ENCODE results near the gene ALDH3B1.
"Not testable (repeated sequence)": the region's sequence is repeated elsewhere in the genome, so short reads cannot be mapped to it uniquely, and the experiment has no call there.

ALDH3B1 gene, protein sequence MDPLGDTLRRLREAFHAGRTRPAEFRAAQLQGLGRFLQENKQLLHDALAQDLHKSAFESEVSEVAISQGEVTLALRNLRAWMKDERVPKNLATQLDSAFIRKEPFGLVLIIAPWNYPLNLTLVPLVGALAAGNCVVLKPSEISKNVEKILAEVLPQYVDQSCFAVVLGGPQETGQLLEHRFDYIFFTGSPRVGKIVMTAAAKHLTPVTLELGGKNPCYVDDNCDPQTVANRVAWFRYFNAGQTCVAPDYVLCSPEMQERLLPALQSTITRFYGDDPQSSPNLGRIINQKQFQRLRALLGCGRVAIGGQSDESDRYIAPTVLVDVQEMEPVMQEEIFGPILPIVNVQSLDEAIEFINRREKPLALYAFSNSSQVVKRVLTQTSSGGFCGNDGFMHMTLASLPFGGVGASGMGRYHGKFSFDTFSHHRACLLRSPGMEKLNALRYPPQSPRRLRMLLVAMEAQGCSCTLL

DNA sequence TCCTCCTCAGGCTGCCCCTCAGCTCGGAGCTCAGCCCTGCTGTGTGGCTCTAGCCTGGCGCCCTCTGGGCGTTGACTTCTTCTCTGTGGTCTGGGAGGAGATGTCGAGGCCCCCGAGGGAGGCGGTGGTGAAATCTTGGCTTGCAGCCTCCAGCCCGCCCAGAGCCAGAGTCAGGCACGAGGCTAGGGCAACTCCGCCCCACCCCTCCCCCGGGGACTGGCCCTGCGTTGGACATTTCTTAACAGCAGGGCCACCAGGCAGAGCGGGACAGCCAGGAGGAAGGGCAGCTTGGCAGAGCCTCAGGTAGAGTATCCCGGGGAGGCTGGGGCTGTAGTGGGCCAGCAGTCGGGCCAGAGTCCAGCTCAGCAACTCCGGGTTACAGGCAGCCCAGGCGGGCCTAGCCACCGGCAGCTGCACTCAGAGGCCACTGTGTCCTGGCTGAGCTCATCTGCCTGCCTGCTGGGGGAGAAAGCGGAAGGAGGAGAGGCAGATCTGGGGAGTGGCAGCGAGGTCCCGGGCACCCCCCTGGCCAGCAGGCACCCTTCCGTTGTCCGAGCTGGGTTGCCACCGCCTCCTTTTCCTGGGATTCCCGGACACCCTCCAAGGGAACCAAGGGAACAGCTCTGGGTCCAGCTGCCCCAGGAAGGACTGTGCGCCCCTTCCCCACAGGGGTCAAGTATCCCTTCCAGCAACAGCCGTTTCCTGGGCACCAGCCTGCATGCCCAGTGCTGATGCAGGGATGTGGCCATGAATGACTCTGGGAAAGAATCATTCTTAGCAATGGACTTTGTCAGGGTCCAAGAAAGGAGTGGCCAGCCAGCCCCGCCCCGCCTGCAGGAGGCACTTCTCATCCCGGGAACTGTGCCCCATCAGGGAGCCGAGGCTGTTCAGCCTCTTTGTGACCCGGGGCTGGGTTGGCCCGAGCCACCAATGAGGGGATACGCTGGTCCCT, at the start of gene ALDH3B1:
TSS of gene ALDH3B1 (plus strand) at position 238 of the 952 bp plus-strand sequence. CDS start 4,971 bp downstream, outside the sequence.
- DNase-seq, result no peak

DNA sequence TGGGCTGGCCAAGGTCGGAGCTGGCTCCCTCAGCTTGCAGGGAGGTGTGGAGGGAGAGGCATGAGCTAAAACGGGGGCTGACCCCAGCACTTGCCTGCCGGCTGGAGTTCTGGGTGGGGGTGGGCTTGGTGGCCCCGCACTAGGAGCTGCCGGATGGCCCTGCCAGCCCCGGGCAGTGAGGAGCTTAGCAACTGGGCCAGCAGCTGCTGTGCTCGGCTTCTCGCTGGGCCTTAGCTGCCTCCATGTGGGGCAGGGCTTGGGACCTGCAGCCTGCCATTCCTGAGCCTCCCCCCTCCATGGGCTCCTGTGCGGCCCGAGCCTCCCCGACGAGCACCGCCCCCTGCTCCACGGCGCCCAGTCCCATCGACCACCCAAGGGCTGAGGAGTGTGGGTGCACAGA, 46.9 kb upstream of the ALDH3B1 start:
- DNase-seq, result not testable (repeated sequence)

DNA sequence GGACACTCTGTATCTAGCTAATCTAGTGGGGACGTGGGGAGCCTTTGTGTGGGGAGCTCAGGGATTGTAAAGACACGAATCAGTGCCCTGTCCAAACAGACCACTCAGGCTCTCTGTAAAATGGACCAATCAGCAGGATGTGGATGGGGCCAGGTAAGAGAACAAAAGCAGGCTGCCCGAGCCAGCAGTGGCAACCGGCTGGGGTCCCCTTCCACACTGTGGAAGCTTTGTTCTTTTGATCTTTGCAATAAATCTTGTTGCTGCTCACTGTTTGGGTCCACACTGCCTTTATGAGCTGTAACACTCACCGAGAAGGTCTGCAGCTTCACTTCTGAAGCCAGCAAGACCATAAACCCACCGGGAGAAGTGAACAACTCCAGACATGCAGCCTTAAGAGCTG, 46.2 kb upstream of the ALDH3B1 start:
- not testable (repeated sequence) for DNase-seq

DNA sequence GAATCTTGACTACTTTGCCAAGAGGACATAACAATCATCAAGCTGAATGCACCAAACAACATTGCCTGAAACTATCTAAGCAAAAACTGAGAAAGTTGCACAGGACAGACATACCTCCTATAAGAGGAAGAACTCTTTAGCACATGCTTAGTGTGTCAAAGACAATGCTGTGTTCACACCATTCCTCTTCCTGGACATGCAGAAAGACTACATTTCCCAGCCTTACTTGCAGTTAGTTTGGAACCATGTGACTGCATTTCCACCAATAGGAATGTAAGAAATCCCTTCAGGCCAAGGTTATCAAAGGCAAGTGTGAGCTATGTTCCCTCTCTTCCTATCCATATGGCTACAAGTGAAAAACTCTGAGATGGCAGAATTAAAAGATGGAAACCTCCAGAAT, 45.4 kb upstream of the ALDH3B1 start:
- DNase-seq, result not testable (repeated sequence)

DNA sequence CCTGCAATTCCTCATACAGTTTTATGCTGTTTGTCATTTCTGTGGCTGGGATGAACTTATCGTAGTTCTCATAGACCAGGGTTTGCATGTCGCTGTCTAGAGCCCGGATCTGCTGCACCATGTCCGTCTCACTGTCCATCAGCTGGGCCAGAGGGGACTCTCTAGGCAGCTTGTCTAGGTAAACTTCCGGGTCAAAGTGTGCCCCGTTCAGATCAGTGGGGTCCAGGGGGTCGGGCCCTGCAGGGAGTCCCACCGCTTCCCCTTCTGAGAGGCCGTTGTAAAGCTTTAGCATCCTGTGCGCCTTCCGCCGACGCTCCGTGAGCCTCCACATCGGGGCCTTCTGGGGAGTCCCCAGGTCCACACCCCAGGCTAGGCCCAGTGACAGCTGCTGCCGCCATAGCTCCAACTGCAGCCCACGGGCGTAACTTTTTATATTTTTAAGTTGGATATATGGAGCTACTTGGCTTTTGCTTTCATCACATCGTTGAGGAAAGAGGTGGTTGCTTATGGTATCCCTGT, 44.2 kb upstream of the ALDH3B1 start:
- DNase-seq, result not testable (repeated sequence)

DNA sequence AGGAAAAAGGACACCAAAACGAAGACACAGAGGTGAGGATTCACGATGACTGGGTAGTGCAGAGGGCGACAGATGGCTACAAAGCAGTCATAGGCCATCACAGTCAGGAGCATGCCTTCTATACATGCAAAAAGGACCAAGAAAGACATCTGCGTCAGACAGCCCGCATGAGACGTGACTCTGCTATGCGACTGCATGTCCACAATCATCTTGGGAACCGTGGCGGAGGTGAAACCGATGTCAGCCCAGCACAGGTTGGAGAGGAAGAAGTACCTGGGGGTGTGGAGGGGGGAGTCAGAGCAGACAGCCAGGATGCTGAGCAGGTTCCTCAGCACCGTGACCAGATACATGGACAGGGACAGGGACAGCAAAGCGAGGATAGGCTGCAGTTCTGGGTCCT, 35.4 kb upstream of the ALDH3B1 start:
- not testable (repeated sequence) for DNase-seq

DNA sequence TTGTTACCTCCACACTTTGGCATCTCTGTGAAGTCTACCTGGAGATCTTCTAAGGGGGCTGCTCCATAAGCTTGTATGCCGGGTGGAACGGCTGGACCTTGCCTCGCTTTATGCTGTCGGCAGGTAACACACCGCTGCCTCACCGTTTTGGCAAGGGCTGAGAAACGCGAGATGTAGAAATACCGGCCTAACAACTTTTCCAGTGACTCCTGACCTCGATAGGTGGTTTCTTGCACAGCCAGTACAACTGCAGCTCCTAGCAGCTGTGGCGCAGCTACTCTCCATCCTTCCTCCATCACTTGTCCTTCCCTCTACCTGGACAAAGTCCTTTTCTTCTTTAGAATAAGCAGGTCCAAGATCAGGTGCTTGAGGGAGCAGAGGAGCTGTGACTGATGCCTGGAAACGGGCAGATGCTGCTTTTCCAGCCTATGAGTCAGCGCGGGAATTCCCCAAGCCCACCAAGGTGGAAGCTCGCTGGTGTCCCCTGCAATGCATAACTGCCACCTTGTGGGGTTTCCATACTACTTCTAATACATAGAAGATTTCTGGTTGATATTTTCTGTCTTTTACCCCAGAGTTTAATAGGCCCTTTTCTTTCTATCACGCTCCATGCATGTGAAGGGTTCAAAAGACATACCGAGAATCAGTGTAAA, 31.2 kb upstream of the ALDH3B1 start:
- not testable (repeated sequence) for DNase-seq

DNA sequence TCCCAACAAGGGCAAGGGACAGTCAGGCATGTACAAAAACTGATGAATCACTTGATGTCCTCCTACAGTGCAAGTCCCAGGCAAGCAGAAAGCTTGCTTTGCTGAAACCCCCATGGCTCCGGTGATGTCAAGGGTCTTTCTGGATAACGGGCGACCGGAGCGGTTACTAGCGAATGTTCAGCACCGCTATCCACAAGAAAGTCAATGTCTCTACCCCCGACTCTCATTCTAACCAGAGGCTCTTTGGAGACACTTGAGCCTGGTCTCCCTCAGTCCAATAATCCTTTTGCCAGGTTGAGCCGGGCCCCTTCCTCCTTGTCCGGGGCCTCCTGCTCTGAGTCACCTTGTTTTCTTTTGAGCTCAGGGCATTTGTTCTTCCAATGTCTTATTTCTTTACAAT, 28.9 kb upstream of the ALDH3B1 start:
- DNase-seq, result not testable (repeated sequence)

DNA sequence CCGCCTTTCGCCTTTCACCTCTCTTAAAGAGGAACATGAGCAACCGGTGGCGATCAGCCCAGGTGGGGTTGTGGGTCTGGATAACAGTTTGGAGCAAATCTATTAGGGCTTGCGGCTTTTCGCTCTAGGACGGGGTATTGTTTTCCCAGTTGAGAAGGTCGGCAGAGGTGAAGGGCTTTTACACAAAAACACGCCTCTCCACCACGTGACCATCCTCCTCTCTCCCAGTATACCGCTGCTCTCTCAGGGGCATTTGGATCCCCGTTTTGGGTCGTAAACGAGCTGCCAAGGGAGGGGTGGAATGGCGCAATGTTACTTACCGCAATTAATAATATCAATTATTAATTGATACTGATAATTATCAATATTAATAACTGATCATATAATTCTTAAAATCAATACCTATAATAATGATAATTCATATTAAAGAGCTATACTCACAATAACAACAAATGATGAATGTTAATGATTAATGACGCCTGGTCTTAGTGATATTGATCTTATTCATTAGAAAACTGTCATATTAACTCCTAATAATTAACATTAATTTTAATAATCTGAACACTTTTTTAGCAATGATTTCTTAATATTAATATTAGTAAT, 27.8 kb upstream of the ALDH3B1 start:
- DNase-seq, result not testable (repeated sequence)

DNA sequence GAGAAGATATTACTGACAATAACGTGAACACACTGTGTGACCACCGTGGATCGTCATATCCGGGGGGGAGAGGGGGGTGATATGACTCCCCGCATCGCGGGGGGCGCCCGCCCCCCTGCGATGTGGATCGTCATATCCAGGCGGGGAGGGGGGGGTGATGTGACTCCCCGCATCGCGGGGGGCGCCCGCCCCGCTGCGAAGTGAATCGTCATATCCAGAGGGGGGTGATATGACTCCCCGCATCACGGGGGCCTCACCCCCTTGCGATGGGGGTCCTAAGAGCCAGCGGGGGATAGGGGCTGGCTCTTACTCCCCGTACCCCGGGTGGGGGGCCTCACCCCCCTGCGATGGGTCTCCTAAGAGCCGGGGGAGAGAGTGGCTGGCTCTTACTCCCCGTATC, 26.2 kb upstream of the ALDH3B1 start:
- no peak for DNase-seq

DNA sequence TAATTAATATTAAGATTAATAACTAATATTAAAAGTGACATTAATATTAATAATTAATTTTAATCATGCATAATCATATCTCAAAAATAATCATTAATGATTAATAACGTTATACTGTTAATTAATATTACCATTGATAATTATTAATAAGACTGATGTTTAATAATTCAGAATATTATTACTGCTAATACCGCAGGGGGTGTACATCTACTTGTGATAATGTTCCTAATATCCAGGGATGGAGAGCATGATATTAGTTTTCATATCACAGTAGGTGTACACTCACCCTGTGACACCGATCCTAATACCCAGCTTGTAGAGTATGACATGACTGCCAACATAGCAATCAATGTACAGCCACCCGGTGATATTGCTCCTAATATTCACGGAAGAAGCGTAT, 24.8 kb upstream of the ALDH3B1 start:
- DNase-seq, result not testable (repeated sequence)

DNA sequence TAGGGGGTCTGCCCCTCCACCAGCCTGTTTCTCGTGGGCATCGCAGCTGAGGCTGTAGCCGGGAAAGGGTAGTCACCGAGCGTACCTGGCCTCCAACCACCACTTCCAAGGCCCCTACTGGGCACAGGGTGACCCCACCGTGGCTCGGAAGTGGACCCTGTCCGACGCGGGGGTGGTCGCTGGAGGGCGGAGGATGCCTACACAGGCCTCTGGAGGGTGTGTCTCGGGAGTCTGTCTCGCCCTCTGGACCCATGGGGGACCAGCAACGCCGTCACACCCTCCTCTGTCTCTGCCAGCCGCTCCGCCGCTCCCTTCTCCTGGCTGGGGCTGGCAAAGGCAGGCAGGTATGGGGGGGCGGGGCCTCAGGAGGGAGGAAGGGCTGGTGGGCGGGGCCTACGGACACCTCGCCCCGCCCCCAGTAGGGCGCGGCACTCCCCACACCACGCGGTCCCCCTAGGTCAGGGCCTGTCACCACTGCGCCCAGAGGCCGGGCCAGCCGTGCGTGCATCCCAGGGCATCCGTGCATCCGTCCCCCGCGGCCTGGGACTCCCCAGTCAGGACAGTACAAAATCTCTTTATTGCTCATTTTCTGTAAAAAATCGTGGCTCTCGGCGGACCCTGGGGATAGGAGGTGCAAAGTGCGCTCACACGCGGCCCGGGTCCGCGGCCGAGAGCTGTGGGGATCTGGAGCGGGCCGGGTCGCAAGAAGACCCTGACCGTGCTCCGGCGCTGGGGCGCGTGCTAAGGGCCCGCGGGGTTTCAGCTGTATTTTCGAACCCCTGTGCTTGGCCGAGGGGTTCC, 19.4 kb upstream of the ALDH3B1 start:
- DNase-seq, result not testable (repeated sequence)

DNA sequence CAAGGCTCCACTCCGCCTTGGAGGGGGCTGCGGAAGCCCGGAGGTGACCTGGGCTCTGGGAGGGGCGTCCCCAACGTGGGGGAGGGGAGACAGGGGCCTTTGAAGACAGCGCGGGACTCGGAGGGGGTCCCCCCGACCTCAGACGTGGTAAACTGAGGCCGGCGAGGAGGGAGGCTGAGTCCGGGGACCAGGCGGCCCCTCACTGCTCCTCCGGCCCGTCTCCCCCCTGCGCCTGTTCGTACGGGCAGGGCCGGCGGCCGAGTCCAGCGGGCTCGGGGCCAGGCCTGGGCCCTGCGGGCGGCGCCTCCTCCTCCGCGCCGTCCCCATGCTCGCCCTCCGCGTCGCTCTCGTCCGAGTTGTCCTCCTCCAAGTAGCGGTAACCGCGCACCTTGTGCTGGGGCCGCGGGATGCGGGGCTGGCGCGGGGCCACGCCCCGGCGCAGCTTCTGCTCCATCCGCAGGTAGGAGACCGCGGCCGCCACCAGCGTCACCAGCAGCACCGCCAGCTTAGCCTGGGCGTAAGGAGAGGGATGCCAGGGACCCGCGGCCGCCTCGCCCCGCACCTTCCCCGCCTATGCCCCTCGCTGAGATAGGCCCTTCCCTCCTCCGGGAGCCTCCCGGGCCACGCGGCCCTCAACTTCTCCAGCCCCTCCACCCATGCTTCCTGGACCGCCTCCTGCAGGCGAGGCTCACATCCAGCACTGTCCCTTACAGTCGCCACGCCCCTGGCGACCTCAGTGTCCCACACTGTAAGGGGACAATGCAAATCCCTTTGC, 18.6 kb upstream of the ALDH3B1 start:
- not testable (repeated sequence) for DNase-seq

DNA sequence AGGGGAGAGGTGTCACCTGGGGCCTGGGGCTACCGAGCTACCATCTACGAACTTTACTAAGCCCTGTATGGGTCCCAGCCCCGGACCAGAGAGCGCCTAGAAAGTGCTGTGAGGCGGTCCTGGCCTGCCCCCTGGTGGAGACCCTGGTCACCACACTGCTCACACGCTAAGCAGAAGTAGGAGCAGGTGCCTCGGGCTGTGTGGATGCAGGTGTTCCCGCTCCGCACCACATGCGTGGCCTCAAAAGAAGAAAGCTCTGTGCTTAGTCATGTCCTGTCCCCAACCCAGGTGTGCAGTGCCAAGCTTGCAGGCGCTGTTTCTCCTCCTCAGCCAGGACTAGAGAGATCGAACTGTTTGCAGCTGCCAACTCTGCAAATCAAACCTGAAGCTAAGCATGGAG, 16.3 kb upstream of the ALDH3B1 start:
- not testable (repeated sequence) for DNase-seq

DNA sequence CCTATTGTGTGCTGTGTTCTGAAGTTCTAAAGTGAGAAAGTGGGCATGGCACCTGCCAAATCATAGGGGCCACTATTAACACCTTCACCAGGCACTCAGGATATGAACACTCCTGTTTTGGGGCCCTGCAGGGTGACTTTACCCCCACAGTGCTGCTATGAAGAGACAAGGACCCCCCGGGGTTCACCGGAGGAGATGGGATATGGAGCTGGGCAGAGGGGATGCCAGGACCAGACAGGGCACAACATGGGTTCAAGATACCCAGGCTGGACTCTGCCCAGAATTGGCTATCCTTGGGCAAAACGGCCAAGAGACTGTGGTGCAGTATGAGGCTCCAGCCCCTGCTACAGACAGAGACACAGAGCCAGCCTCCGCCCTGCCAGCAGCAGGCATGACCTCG, 15.7 kb upstream of the ALDH3B1 start:
- DNase-seq, result not testable (repeated sequence)

DNA sequence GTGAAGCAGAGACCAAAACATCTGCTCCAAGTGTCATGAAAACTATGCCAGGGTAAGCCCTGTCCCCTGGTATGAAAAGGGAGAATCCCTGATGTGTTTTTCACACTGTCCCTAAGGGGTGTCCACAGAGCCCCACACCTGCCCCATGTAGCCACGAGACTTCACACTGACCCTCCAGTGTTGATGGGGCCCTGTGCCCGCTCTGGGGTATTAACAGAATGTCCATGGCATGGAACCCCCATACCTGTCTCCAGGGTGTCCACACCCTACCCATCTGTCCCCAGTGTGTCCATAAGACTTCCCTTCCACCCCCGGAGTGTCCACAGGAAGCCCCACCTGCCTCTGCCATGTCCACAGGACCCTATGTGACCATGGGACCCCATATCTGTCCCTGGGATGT, 15.0 kb upstream of the ALDH3B1 start:
- DNase-seq, result not testable (repeated sequence)

DNA sequence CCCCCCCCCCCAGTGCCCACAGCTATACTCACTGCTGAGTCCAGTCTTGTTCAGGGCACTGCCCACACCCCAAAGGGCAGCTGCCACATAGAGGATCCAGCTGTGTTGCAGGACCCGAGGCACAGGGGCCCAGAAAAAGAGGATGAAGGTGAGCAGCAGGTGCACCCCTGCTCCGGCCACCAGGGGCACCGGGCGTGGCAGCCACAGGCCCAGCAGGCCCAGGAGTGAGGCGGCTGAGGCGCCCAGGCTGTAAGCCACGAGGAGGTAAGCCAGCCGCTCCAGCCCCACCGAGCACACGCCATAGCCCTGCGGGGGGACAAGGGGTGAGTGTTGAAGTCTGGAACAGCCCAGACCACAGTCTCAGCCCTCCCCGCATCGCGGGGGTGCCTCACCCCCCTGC, 14.5 kb upstream of the ALDH3B1 start:
- DNase-seq, result not testable (repeated sequence)

DNA sequence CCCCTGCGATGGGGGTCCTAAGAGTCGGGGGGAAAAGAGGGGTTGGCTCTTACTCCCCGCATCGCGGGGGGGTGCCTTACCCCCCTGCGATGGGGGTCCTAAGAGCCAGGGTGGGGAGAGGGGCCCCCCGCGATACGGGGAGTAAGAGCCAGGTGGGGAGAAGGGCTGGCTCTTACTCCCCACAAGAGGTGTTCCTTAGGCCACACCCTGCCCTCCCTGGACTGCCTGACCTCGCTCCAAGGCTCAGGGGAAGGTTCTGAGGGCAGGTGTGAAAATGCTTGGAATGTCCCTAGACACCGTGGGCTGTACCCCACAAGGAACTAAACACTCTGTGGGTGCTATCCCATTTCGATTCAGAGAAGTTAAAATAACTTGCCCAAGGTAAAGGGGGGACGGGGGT, 14.1 kb upstream of the ALDH3B1 start:
- DNase-seq, result no peak

DNA sequence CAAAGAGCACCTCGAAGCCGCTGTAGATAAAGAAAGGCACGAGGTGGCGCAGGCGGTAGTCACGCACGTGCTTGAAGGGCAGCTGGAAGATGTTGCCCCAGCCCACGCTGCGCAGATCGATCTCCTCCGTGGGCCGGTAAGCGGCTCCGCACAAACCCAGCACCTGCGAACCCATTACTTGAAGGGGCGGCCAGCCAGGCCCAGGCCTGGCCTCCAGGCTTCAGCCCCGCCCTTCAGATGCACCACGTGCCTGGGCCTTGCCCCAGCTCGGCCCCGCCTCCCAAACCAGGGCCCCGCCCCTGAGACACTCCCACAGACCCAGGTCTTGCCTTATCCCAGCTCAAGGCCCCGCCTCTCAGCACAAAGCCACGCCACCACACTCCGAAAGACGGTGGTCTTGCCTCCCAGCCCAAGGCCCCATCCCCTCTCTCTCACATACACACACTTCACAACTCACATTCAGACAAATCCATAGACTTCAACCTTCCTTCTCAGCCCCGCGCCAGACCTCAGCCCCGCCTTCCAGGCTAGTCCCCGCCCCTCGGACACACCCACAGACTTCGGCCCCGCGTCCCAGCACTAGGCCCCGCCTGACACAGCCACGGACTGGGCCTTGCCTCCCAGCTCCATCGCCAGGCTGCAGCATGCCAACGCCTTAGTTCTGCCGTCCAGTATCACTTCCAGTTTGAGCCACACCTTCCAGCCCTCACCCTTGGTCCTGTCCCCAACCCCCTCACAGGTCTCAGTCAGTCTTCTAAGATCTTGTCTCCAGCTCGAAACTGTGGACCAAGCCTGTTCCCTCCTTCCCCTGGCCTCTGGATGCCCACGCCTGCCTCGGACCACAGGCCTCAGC, 13.3 kb upstream of the ALDH3B1 start:
- no peak for DNase-seq

Measured in NCI-H2171 treated with DMSO at 0.1 percent for 48 hours (cell line).